ENCODE results near the gene ITIH5. TPM values are rescaled to one million over a fixed set of nuclear protein-coding genes. Genes with fewer than 3 reads are reported as not detected.

ITIH5 gene
- total and polyA plus RNA-seq, 2 of the 13 experiments (the other 11 are each of a cell fraction or from before 2014, with no cell fraction given) = 4.7 to 8.9 TPM

DNA sequence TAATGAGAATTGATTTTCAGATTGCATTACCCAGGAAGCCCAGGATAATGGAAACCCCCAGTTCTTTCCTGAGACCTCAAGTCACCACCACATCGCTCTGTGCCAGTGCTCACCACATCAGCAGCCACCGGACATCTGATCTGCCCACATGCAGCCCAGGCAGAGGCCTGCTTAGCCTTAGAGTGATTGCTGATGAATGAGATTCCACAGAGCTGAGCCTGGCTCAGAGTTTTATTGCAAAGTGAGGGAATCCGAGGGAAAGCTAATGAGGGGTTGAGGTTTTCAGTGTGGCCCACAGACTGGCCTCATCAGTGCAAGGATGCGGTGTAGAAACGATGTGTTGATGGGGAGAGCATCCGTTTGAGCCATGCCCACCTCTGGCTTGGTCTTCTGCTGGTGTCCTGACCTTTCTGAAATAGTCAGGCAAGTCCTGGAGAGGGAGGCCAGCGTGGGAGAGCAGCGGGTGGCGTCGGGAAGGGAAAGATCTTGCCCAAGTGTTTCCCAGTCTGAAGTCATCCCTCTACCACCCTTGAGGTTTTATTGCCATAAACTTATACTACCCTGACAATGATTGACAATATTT is 120.3 kb downstream of the ITIH5 start:
- FAIRE-seq = no peak
- in situ Hi-C loops (cut with HindIII; ENCODE audit: extremely low pct_ligation_motif_present, low pct_unique_long_range_greater_than_20kb) = loop anchor here (5.0 to 10.0 kb wide), 2 partner anchors 46 to 118 kb away; partner anchors contain the start of gene ITIH5

More for the DNA sequence above, 120.3 kb downstream of the ITIH5 start:
- intact Hi-C loops (cut with micrococcal nuclease; ENCODE audit: unreplicated experiment) = no loop called here
- H4K20me1 ChIP-seq (ENCODE audit: insufficient read depth, low read length) = no peaks in the 10 kb centered on the region
- H3K4me2 ChIP-seq (ENCODE audit: low read depth, low read length) = no peak overlapping the region
- peaks cover 29% of the 10 kb centered on the region for H3K4me1 ChIP-seq (ENCODE audit: insufficient read depth, low read length)
- 84% methylated on average over 10 of the region's 10 CpGs for WGBS (ENCODE audit: low lambda C conversion rate)
- no peak overlapping the region for H3K9ac ChIP-seq (ENCODE audit: insufficient read depth, low read depth, low read length)
- DNase-seq (ENCODE audit: low spot score) (no peak), ATAC-seq (no peak)
- no TSS peak for BruUV-seq (replicated peaks)
- no peak overlapping the region for H3K4me3 ChIP-seq (replicated peaks in 1 of 3; ENCODE audit: insufficient read depth in 1 of 3, low read depth in 2 of 3, low read length in 3 of 3)
- H3K27ac ChIP-seq (ENCODE audit: extremely low read length, insufficient read depth, low read length) = no peak overlapping the region
- H3K9me3 ChIP-seq (ENCODE audit: low read length) = no peaks in the 10 kb centered on the region
- ChIA-PET CTCF (ENCODE audit: low intra/inter-chr PET ratio, low total read pairs) (no interaction called here), POLR2A (no interaction called here)
- no peaks in the 10 kb centered on the region for H3K27me3 ChIP-seq (ENCODE audit: control insufficient read depth in 1 of 2, insufficient read depth in 2 of 2, low read length in 2 of 2)
- H3K36me3 ChIP-seq (replicated peaks in 1 of 2; ENCODE audit: control insufficient read depth in 1 of 2, insufficient read depth in 2 of 2, low read length in 2 of 2) = no peaks in the 10 kb centered on the region
- H3K79me2 ChIP-seq (ENCODE audit: insufficient read depth, low read length) = no peaks in the 10 kb centered on the region
- no peak overlapping the region for H2AFZ ChIP-seq (ENCODE audit: low read length)
- TF ChIP-seq PHF5A (CRISPR knock-in tag; IDR thresholded peaks at IDR 0.05; ENCODE audit: low read depth, unreplicated experiment) = no peak
- no peak for TF ChIP-seq RXRA (CRISPR knock-in tag; IDR thresholded peaks at IDR 0.05)
- no peak for TF ChIP-seq FOXM1 (CRISPR knock-in tag; IDR thresholded peaks at IDR 0.05)
- no peak for TF ChIP-seq IKZF1 (IDR thresholded peaks at IDR 0.05)
- TF ChIP-seq, protein P1, sequence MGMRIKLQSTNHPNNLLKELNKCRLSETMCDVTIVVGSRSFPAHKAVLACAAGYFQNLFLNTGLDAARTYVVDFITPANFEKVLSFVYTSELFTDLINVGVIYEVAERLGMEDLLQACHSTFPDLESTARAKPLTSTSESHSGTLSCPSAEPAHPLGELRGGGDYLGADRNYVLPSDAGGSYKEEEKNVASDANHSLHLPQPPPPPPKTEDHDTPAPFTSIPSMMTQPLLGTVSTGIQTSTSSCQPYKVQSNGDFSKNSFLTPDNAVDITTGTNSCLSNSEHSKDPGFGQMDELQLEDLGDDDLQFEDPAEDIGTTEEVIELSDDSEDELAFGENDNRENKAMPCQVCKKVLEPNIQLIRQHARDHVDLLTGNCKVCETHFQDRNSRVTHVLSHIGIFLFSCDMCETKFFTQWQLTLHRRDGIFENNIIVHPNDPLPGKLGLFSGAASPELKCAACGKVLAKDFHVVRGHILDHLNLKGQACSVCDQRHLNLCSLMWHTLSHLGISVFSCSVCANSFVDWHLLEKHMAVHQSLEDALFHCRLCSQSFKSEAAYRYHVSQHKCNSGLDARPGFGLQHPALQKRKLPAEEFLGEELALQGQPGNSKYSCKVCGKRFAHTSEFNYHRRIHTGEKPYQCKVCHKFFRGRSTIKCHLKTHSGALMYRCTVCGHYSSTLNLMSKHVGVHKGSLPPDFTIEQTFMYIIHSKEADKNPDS (CRISPR knock-in tag; IDR thresholded peaks at IDR 0.05) = no peak
- no peak for TF ChIP-seq KAT7 (CRISPR knock-in tag; IDR thresholded peaks at IDR 0.05; ENCODE audit: borderline replicate concordance)
- TF ChIP-seq SMYD3 (CRISPR knock-in tag; IDR thresholded peaks at IDR 0.05) = no peak
- TF ChIP-seq ZIK1 (CRISPR knock-in tag; IDR thresholded peaks at IDR 0.05; ENCODE audit: borderline replicate concordance, low read depth) = no peak
- TF ChIP-seq NFKBIZ (CRISPR knock-in tag; IDR thresholded peaks at IDR 0.05) = no peak
- no peak for TF ChIP-seq ZNF543 (CRISPR knock-in tag; IDR thresholded peaks at IDR 0.05)
- TF ChIP-seq NCOA1 (CRISPR knock-in tag; IDR thresholded peaks at IDR 0.05) = no peak
- TF ChIP-seq, protein P2, sequence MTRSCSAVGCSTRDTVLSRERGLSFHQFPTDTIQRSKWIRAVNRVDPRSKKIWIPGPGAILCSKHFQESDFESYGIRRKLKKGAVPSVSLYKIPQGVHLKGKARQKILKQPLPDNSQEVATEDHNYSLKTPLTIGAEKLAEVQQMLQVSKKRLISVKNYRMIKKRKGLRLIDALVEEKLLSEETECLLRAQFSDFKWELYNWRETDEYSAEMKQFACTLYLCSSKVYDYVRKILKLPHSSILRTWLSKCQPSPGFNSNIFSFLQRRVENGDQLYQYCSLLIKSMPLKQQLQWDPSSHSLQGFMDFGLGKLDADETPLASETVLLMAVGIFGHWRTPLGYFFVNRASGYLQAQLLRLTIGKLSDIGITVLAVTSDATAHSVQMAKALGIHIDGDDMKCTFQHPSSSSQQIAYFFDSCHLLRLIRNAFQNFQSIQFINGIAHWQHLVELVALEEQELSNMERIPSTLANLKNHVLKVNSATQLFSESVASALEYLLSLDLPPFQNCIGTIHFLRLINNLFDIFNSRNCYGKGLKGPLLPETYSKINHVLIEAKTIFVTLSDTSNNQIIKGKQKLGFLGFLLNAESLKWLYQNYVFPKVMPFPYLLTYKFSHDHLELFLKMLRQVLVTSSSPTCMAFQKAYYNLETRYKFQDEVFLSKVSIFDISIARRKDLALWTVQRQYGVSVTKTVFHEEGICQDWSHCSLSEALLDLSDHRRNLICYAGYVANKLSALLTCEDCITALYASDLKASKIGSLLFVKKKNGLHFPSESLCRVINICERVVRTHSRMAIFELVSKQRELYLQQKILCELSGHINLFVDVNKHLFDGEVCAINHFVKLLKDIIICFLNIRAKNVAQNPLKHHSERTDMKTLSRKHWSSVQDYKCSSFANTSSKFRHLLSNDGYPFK (CRISPR knock-in tag; IDR thresholded peaks at IDR 0.05; ENCODE audit: borderline replicate concordance) = no peak
- no peak for TF ChIP-seq ZNF264 (CRISPR knock-in tag; IDR thresholded peaks at IDR 0.05)
- TF ChIP-seq, protein P3, sequence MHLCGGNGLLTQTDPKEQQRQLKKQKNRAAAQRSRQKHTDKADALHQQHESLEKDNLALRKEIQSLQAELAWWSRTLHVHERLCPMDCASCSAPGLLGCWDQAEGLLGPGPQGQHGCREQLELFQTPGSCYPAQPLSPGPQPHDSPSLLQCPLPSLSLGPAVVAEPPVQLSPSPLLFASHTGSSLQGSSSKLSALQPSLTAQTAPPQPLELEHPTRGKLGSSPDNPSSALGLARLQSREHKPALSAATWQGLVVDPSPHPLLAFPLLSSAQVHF (CRISPR knock-in tag; IDR thresholded peaks at IDR 0.05) = no peak
- TF ChIP-seq NFRKB (IDR thresholded peaks at IDR 0.05) = no peak
- no peak for TF ChIP-seq SETDB1 (CRISPR knock-in tag; IDR thresholded peaks at IDR 0.05; ENCODE audit: borderline replicate concordance)
- TF ChIP-seq TCF7L2 (IDR thresholded peaks at IDR 0.05; ENCODE audit: low read depth, low read length) = no peak
- TF ChIP-seq CBX1 (IDR thresholded peaks at IDR 0.05; ENCODE audit: low read depth) = no peak
- TF ChIP-seq ZNF562 (CRISPR knock-in tag; IDR thresholded peaks at IDR 0.05; ENCODE audit: borderline replicate concordance) = no peak
